C4-2B (cell line): ENCODE results near the gene IZUMO1R.
"Not testable (repeated sequence)": the region's sequence is repeated elsewhere in the genome, so short reads cannot be mapped to it uniquely, and the experiment has no call there.

Source experiments
- CTCF ChIP-seq: fragments of 450-650 bp; conservative IDR thresholded peaks from 2 replicates; pipeline ENCODE4 v1.5.1; 2017; ENCODE audit warnings: mild to moderate bottlenecking
- ZFX ChIP-seq: fragments of 450-650 bp; IDR thresholded peaks from 2 replicates; pipeline ENCODE4 v1.6.1; 2017

GRCh38 chr11:94346311-94346710 lies 41.9 kb downstream of the IZUMO1R start:
- TF ChIP-seq CTCF, ZFX: not testable (repeated sequence)
